Progenitor cell of endocrine pancreas (in vitro differentiated cells): ENCODE measurements around the gene SND1. TPM values are rescaled to one million over a fixed set of nuclear protein-coding genes. Genes with fewer than 3 reads are reported as not detected.

Source experiments
- DNase-seq: peaks from one replicate; pipeline ENCODE4 v3.0.0; 2021; ENCODE audit warnings: low spot score; ENCODE audit not compliant: unreplicated experiment
- H3K27ac Mint-ChIP-seq: 2 replicates; pipeline ENCODE4 v1.8.0; 2021; ENCODE audit warnings: mild to moderate bottlenecking, moderate library complexity, mixed read lengths
- H3K27me3 Mint-ChIP-seq: 2 replicates; pipeline ENCODE4 v1.8.0; 2021; ENCODE audit warnings: mixed read lengths
- H3K36me3 Mint-ChIP-seq: 2 replicates; pipeline ENCODE4 v1.8.0; 2022; ENCODE audit warnings: mixed read lengths; ENCODE audit not compliant: insufficient read depth
- H3K4me1 Mint-ChIP-seq: 2 replicates; pipeline ENCODE4 v1.8.0; 2021; ENCODE audit warnings: low read depth, mixed read lengths
- H3K4me3 Mint-ChIP-seq: 2 replicates; pipeline ENCODE4 v1.8.0; 2021; ENCODE audit warnings: low read depth, mild to moderate bottlenecking, moderate library complexity, mixed read lengths
- H3K9me3 Mint-ChIP-seq: 2 replicates; pipeline ENCODE4 v1.8.0; 2021; ENCODE audit warnings: low read depth, mixed read lengths
- total RNA-seq: library from RNA; stranded (reverse); gene quantifications from 2 replicates; pipeline ENCODE4 v1.2.1, GENCODE V29; 2021
- TF ChIP-seq, protein P1 (sequence below): fragments of 200-600 bp; sonication (generic); IDR thresholded peaks from one replicate; pipeline ENCODE4 v1.5.0; 2021; ENCODE audit warnings: antibody characterized with exemption, mild to moderate bottlenecking; ENCODE audit not compliant: unreplicated experiment

SND1 gene
- total RNA-seq, 1 donor from 2014 or later: 213 TPM

DNA sequence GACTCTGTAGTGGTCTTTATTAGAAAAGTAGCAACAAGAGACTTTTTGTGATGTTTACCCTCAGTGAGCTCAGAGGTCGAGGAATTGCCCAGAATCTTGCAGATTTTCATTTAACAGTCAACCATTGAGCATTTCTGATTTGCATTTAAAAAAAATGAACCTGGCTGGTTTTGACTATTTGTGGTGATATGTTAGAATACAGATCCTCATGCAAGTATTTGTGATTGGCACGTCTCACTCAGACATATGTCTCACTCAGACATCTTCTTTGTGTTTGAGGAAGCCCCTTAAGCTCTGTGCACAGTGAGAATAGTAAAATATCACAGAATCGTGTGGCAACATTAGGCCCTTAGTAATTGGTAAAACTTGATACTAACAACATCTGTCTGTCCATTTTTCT lies 113.2 kb downstream of the SND1 start:
- TF ChIP-seq, protein P1, sequence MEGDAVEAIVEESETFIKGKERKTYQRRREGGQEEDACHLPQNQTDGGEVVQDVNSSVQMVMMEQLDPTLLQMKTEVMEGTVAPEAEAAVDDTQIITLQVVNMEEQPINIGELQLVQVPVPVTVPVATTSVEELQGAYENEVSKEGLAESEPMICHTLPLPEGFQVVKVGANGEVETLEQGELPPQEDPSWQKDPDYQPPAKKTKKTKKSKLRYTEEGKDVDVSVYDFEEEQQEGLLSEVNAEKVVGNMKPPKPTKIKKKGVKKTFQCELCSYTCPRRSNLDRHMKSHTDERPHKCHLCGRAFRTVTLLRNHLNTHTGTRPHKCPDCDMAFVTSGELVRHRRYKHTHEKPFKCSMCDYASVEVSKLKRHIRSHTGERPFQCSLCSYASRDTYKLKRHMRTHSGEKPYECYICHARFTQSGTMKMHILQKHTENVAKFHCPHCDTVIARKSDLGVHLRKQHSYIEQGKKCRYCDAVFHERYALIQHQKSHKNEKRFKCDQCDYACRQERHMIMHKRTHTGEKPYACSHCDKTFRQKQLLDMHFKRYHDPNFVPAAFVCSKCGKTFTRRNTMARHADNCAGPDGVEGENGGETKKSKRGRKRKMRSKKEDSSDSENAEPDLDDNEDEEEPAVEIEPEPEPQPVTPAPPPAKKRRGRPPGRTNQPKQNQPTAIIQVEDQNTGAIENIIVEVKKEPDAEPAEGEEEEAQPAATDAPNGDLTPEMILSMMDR: no peak
- Mint-ChIP-seq H3K27ac (no peak overlapping the region), H3K36me3 (peaks cover 4% of the 10 kb centered on the region), H3K27me3 (no peaks in the 10 kb centered on the region), H3K4me1 (peaks cover 14% of the 10 kb centered on the region), H3K9me3 (no peaks in the 10 kb centered on the region), H3K4me3 (no peak overlapping the region)
- DNase-seq: no peak

- Mint-ChIP-seq H3K27ac (no peak overlapping the region), H3K4me1 (peaks cover 9% of the 10 kb centered on the region), H3K4me3 (no peak overlapping the region), H3K27me3 (no peaks in the 10 kb centered on the region), H3K36me3 (peaks cover 4% of the 10 kb centered on the region), H3K9me3 (no peaks in the 10 kb centered on the region)
- DNase-seq: no peak
- TF ChIP-seq, protein P1: no peak
Measured at GRCh38 chr7:127766831-127767459, 115.0 kb downstream of the SND1 start.

DNA sequence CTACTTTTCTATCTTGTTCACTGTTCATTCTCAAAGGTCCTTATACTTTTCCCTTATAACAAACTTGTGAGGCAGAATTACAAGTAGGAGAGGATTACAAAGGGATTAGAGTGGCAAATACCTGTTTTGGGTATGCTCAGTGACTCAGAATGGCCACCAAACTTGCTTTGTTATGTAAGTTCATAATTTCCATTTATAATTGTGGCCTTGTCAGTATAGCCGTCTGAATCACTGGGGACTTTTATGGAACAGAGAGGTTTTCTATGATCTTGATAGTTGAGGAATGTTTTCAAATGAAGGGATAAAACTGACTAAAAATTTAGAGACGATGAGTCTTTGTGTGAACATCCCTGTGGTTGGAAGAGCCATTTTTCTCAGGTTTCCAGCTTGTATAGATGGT lies 116.2 kb downstream of the SND1 start:
- Mint-ChIP-seq H3K9me3 (no peaks in the 10 kb centered on the region), H3K27ac (no peak overlapping the region), H3K27me3 (no peaks in the 10 kb centered on the region), H3K36me3 (peaks cover 4% of the 10 kb centered on the region), H3K4me1 (peaks cover 9% of the 10 kb centered on the region), H3K4me3 (no peak overlapping the region)
- no peak for DNase-seq
- TF ChIP-seq, protein P1: no peak

DNA sequence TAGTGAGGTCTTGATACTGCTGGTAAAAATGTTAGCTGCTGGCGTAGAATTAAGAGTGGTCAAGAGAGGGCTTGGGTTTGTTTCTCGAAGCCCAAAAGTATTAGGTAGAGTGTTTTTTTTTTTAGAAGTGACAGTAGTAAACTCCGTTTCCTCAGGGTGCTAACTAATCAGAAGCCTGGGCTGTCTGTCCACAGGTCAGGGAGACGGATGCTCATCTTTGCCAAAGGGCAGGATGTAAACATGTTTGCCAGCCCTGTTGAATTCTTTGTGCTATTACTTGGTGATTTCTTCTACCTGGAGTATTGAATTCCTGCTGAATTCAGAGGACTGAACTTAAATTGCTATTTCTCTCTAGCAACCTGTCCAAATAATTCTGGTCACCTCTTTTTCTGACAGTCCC lies 117.1 kb downstream of the SND1 start:
- Mint-ChIP-seq H3K27me3 (no peaks in the 10 kb centered on the region), H3K36me3 (peaks cover 4% of the 10 kb centered on the region), H3K27ac (no peak overlapping the region), H3K4me3 (no peak overlapping the region), H3K4me1 (peaks cover 9% of the 10 kb centered on the region), H3K9me3 (no peaks in the 10 kb centered on the region)
- no peak for DNase-seq
- TF ChIP-seq, protein P1: no peak

DNA sequence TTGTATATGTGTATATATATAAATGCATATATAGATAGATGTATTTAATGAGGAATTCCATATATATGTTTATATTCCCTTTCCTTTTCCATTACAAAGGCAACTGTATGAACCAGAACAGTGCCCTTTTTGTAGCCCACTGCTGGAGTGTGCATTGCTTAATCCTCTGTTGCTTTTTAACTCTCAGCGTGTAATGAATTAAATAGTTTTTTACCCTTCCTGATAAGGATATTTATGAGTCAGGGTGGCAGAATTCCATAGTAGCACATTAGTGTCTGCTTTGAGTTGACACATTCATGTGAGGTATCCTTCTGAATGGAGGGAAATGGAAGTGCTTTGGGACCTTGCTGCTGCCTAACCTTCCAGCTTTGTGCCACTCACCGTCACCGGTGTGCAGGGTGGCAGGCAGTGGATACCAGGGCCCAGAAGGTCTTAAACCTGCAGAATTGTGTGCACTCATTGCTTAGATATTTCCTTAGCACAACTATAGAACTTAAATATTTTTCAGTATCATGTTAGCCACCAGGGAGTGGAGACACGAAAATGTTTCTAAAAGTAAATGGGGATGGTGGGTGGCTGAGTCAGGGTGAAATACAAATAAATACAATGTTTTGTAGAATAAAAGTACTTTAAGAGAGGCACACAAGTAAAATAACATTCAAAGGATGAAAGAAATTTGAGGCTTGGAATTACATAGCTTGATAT lies 117.9 kb downstream of the SND1 start:
- TF ChIP-seq, protein P1: no peak
- no peaks in the 10 kb centered on the region for H3K9me3 Mint-ChIP-seq

More for the DNA sequence above, 117.9 kb downstream of the SND1 start:
- Mint-ChIP-seq H3K27ac (no peak overlapping the region), H3K27me3 (no peaks in the 10 kb centered on the region), H3K4me1 (peaks cover 9% of the 10 kb centered on the region), H3K36me3 (peaks cover 4% of the 10 kb centered on the region), H3K4me3 (no peak overlapping the region)
- no peak for DNase-seq
